HG03196 (cell line): ENCODE results near the gene C22orf23.

Experiments
- ATAC-seq: cut with Tn5 transposase; IDR thresholded peaks from one replicate; pipeline ENCODE4 v1.9.1; 2021; ENCODE audit not compliant: unreplicated experiment

The C22orf23 gene

GRCh38 chr22:37953437-37954179 lies at the start of gene C22orf23, which contains the start of gene POLR2F:
Gene C22orf23, minus strand, starts transcription at chr22:37953601. Its CDS starts 452 bp downstream, at chr22:37953149.
Gene POLR2F, plus strand, starts transcription at chr22:37953699. Its CDS starts 89 bp downstream, at chr22:37953788.
- ATAC-seq = peak; percentile 72

GRCh38 chr22:37999640-38000272 lies 46.4 kb upstream of the C22orf23 start:
- no peak for ATAC-seq

- no peak for ATAC-seq
Observed at GRCh38 chr22:37999236-37999635, 45.8 kb upstream of the C22orf23 start.

DNA sequence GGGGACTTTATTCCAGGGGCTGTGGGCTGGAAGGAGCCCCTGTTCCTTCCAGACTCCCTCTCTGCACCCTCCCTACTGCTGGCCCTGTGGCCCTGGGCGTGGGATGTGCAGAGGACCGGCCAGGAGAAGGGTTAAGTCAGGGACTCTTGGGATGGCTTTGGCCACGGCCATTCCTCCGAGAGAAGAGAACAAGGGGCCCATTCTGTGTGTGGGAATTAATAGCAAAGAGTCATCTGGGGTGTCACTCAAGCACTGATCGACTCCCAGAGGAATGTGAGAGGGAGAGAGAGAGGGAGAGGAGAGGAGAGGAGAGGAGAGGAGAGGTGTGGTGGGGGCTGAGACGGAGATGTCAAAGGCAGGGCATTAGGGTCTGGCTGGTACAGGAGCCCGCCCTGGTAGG lies 45.1 kb upstream of the C22orf23 start:
- ATAC-seq = no peak

GRCh38 chr22:37996515-37997246 lies 43.3 kb upstream of the C22orf23 start:
- ATAC-seq = no peak

GRCh38 chr22:37996079-37996478 lies 42.7 kb upstream of the C22orf23 start:
- ATAC-seq = no peak

- no peak for ATAC-seq
Observed at GRCh38 chr22:37995460-37995859, 42.1 kb upstream of the C22orf23 start.

- ATAC-seq = no peak
Observed at GRCh38 chr22:37994982-37995381, 41.6 kb upstream of the C22orf23 start.

- no peak for ATAC-seq
Observed at GRCh38 chr22:37994049-37994448, 40.6 kb upstream of the C22orf23 start.

GRCh38 chr22:37991731-37992442 lies 38.5 kb upstream of the C22orf23 start:
- no peak for ATAC-seq

GRCh38 chr22:37990862-37991261 lies 37.5 kb upstream of the C22orf23 start:
- ATAC-seq = no peak

DNA sequence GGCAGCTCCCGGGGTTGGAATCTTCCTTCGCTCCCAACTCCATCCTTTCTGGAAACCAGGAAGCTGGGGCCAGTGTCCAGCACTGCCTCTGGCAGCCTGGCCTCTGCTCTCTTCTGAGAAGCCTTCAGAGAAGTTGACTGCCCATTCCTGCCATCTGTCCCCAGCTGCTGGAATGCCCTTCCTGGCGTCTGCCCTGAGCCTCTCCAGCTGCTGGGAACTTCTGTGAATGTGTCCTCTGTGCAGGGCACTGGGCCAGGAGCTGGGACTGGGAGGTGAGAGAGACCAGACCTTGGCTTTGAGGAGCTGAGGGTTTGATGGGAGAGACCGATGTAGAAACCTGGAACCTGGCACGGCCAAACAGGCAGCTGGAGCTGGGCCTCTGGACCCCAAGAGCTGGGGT lies 36.9 kb upstream of the C22orf23 start:
- no peak for ATAC-seq

GRCh38 chr22:37989146-37990045 lies 36.0 kb upstream of the C22orf23 start:
- ATAC-seq = no peak

DNA sequence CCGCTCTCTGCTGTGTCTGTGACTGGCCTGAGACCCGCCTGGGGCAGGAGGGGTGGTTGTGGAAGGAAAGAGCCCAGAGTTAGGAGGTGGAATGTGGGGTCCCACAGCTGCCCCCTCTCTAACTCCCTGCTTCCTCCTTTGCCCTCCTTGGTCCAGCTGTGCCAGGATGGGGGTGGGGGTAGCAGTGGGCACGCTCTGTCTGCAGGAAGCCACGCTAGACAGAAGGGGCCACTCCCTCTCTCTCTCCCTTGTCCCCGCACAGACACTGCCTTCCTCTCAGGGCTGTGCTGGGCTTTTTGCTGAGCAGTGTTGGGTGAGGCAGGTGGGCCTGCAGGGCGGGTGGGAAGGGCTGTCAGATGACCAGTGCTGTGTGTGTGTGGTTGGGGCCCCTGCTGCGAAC lies 33.0 kb upstream of the C22orf23 start:
- no peak for ATAC-seq

- ATAC-seq = no peak
Observed at GRCh38 chr22:37985751-37986281, 32.4 kb upstream of the C22orf23 start.

DNA sequence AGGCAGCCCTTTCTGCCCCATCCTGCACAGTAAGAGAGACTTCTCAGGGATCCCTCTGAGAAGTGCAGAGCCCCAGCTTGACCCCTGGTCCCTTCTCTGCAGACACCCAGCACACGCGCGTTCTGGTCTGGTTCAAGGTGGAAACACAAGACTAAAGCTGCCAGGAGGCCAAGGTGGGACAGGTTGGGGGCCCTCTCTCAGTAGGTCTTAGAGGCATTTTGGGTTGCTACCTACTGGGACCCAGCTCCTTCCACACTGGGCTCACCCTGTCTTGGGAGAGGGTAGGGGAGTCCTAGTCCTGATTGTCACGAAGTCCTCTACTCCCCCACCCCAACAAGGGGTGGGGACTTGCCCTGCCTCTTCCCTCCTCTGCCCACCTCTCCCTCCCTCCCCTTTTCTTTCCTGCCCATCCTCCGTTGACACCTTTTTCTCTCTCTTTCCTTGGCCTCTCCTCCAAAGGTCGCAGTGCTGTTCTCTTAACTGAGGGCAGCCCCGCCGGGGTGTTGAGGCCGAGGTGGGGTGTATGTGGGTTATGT lies 31.7 kb upstream of the C22orf23 start:
- ATAC-seq = no peak

DNA sequence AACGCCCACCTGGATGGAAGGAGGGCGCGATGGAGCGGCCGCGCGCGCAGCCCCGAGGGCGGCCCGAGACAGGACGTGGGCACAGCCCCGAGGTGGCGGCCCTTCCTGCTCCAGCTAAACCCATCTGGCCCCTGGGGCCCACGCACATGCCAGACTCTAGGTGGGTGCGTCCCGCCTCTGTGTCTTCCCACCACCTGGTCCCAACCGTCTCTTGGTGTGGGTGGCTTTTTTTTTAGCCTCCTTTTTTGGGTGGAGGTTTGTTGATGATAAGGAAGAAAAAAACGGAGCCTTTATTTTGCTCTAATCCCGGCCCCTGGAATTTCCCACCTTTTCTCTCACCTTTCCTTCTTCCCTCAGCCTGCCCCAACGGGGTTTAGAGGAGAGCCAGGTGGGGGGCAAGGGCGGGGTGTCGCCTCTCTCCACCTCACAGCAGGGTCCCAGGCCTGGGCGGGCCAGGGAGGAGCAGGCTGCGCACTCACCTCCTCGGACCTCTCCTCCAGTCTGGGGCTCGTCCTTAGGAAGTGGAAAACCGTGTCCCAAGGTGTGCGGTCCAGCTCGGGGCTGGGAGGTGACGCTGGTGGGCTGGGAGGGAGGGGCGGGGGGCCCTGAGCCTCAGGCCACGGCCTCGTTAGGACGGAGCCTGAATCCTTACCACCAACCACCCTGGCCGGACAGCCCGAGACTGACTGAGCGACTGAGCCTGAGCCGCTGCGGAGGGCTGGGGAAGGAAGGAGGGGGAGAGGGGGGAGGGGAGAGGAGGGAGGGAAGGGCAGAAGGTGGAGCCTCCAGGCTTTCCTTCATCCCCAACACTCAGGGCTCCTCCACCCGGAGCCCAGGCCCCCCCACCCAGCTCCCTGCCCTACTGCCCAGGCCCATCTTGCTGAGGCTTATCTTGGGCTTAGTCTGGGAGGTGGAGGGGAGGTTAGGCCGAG lies 30.7 kb upstream of the C22orf23 start, which contains the start of gene SOX10:
TSS of gene SOX10 (minus strand) at position 696 of the 932 bp plus-strand sequence. CDS start 771 bp downstream, outside the sequence.
- ATAC-seq = no peak
